OCI-LY7 (cell line): Measurements from ENCODE around the gene NTM. TPM values are rescaled to one million over a fixed set of nuclear protein-coding genes. Genes with fewer than 3 reads are reported as not detected.

Experiments used
- BruUV-seq: library from RNA; stranded (reverse); fragments of 400-500 nt; replicated peaks from 2 replicates; lab custom pipeline; 2021; lab: Mats Ljungman, UMichigan
- CTCF ChIA-PET: fragments of 300-600 bp; sonication (Branson Sonifier 250); formaldehyde crosslinking; loops from one replicate; lab custom pipeline; 2022; ENCODE audit warnings: antibody characterized with exemption; ENCODE audit not compliant: unreplicated experiment; lab: Charles Lee
- POLR2A ChIA-PET: fragments of 300-600 bp; sonication (Branson Sonifier 250); formaldehyde crosslinking; loops from one replicate; lab custom pipeline; 2022; ENCODE audit warnings: antibody characterized with exemption; lab: Charles Lee
- DNase-seq: peaks from one replicate; pipeline ENCODE4 v3.0.0-alpha.2; 2015; ENCODE audit warnings: low spot score
- H2AFZ ChIP-seq: fragments of 200-600 bp; sonication (generic), shearing (Covaris generic); 2 replicates; pipeline ENCODE4 v1.6.1; 2014; ENCODE audit warnings: mild to moderate bottlenecking, antibody characterized with exemption, low read length, moderate library complexity
- H3K27ac ChIP-seq: fragments of 200-600 bp; sonication (generic); 2 replicates; pipeline ENCODE4 v1.5.1; 2014; ENCODE audit warnings: mixed run types, low read depth, mild to moderate bottlenecking, moderate library complexity, low read length, inconsistent platforms; ENCODE audit not compliant: poor library complexity, severe bottlenecking
- H3K36me3 ChIP-seq: fragments of 200-600 bp; sonication (generic); 2 replicates; pipeline ENCODE4 v1.6.1; 2014; ENCODE audit warnings: mild to moderate bottlenecking, antibody characterized with exemption, low read length, moderate library complexity, mixed read lengths; ENCODE audit not compliant: insufficient read depth
- H3K4me1 ChIP-seq: fragments of 200-600 bp; sonication (generic); 2 replicates; pipeline ENCODE4 v1.5.1; 2014; ENCODE audit warnings: mild to moderate bottlenecking, low read length; ENCODE audit not compliant: insufficient read depth, poor library complexity, severe bottlenecking
- H3K4me2 ChIP-seq: fragments of 200-600 bp; sonication (generic); 2 replicates; pipeline ENCODE4 v1.6.1; 2014; ENCODE audit warnings: mild to moderate bottlenecking, low read length
- H3K4me3 ChIP-seq: fragments of 200-600 bp; sonication (generic); 2 replicates; pipeline ENCODE4 v1.5.1; 2014; ENCODE audit warnings: mild to moderate bottlenecking, low read depth, low read length; ENCODE audit not compliant: poor library complexity, severe bottlenecking
- H3K79me2 ChIP-seq: fragments of 200-600 bp; sonication (generic); 2 replicates; pipeline ENCODE4 v1.6.1; 2016; ENCODE audit warnings: low read depth, mild to moderate bottlenecking, low read length, moderate library complexity, mixed read lengths; ENCODE audit not compliant: insufficient read depth
- H3K9me2 ChIP-seq: fragments of 200-600 bp; sonication (generic); 2 replicates; pipeline ENCODE4 v1.6.1; 2016; ENCODE audit warnings: mild to moderate bottlenecking, low read length, mixed read lengths; ENCODE audit not compliant: insufficient read depth
- H3K9me3 ChIP-seq: fragments of 200-600 bp; sonication (generic); 2 replicates; pipeline ENCODE4 v1.6.1; 2014; ENCODE audit warnings: mild to moderate bottlenecking, mixed run types, low read length, mixed read lengths
- H4K20me1 ChIP-seq: fragments of 200-600 bp; sonication (generic); 2 replicates; pipeline ENCODE4 v1.6.1; 2014; ENCODE audit warnings: mild to moderate bottlenecking, antibody characterized with exemption, low read length, moderate library complexity, mixed read lengths; ENCODE audit not compliant: insufficient read depth
- EZH2phosphoT487 ChIP-seq: fragments of 200-600 bp; sonication (generic); IDR thresholded peaks from 2 replicates; pipeline ENCODE4 v1.6.1; 2018; ENCODE audit warnings: low read depth, borderline replicate concordance, mild to moderate bottlenecking, mixed run types, antibody characterized with exemption, low read length, moderate library complexity, mixed read lengths
- intact Hi-C: fragments of 100-400 bp; cut with micrococcal nuclease; formaldehyde crosslinking; loops from one replicate; pipeline ENCODE4 v1.10.0; 2022; ENCODE audit not compliant: unreplicated experiment
- total RNA-seq, 2 experiments: library from RNA; depleted of rRNA in 1 of 2; stranded (reverse); fragments of >200 nt in 1 of 2; shearing (Covaris generic) in 1 of 2; gene quantifications; 2 replicates each; pipeline ENCODE4 v1.2.3, GENCODE V29; 2014 to 2022
- TF ChIP-seq, protein P1 (sequence below): fragments of 200-600 bp; sonication (generic); conservative IDR thresholded peaks from 2 replicates; pipeline ENCODE4 v1.5.1; 2014; ENCODE audit warnings: mild to moderate bottlenecking, antibody characterized with exemption, low read length, moderate library complexity, mixed read lengths

The NTM gene
- total RNA-seq, 2 experiments from 2014 or later: not detected

DNA sequence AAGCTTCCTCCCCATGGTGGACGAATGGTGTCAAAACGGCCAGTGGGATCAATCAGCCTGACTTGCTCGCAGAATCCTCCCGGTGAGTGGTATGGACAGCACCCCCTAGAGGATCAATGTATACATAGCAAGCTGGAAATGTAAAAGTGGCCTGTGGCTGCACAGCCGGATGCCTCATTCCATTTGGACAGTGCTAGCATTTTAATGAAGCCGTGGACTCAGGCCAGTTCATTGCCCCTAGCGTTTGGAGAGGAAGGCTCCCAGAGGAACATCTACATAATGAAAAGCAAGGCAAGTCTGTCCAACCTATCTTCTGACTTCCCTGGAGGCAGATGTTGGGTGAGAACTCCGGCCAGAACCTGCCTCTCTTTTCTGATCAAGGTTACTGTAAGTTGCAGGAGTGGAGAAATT, 942.3 kb downstream of the NTM start:
- H3K79me2 ChIP-seq: no peaks in the 10 kb centered on the region
- CTCF ChIA-PET: no interaction called here
- intact Hi-C loops: no loop called here
- H3K27ac ChIP-seq: no peak overlapping the region
- no peak overlapping the region for H3K4me2 ChIP-seq
- H3K4me1 ChIP-seq: no peaks in the 10 kb centered on the region
- TF ChIP-seq, protein P1, sequence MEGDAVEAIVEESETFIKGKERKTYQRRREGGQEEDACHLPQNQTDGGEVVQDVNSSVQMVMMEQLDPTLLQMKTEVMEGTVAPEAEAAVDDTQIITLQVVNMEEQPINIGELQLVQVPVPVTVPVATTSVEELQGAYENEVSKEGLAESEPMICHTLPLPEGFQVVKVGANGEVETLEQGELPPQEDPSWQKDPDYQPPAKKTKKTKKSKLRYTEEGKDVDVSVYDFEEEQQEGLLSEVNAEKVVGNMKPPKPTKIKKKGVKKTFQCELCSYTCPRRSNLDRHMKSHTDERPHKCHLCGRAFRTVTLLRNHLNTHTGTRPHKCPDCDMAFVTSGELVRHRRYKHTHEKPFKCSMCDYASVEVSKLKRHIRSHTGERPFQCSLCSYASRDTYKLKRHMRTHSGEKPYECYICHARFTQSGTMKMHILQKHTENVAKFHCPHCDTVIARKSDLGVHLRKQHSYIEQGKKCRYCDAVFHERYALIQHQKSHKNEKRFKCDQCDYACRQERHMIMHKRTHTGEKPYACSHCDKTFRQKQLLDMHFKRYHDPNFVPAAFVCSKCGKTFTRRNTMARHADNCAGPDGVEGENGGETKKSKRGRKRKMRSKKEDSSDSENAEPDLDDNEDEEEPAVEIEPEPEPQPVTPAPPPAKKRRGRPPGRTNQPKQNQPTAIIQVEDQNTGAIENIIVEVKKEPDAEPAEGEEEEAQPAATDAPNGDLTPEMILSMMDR: peak; percentile 75
- TF ChIP-seq EZH2phosphoT487: no peak
- no peaks in the 10 kb centered on the region for H3K36me3 ChIP-seq
- DNase-seq: peak; percentile 5
- POLR2A ChIA-PET: interaction anchor here (1.1 kb wide), 1 partner anchor 12 kb away, joined by 3 read pairs; no protein-coding TSS in a partner anchor
- H2AFZ ChIP-seq: no peak overlapping the region
- BruUV-seq: no TSS peak
- no peak overlapping the region for H3K4me3 ChIP-seq
- no peaks in the 10 kb centered on the region for H3K9me2 ChIP-seq
- H4K20me1 ChIP-seq: no peaks in the 10 kb centered on the region
- no peaks in the 10 kb centered on the region for H3K9me3 ChIP-seq

DNA sequence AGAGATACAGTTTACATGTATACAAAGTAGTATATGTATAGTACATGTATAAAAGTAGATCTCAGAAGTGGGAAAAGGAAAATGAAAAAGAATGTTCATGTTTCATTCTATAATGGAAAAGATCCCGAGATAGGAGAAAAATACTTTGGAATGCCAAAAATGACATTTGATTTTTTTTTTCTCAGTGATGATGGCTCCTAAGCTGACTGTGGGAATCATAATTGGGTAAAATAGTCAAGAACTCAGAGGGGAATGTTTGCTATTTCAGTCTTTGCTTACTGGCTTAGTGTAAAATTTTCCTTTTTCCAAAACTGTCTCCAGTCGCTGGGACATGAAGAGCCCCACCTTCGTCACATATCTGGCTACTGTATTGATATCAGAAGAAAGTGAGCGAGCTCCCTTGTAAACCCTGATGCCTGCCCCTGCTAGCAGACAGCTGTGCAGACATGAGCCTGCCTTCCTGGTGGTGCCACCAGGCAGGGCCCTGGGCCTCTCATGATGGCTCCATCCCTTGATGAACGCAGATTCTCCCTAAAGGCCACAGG, 944.6 kb downstream of the NTM start:
- Histone ChIP-seq H3K27ac (no peak overlapping the region), H3K79me2 (no peaks in the 10 kb centered on the region), H3K9me2 (no peaks in the 10 kb centered on the region), H3K36me3 (no peaks in the 10 kb centered on the region), H4K20me1 (no peaks in the 10 kb centered on the region), H3K4me3 (no peak overlapping the region), H3K4me1 (no peaks in the 10 kb centered on the region), H2AFZ (no peak overlapping the region), H3K4me2 (no peak overlapping the region), H3K9me3 (no peaks in the 10 kb centered on the region)
- intact Hi-C loops: no loop called here
- CTCF ChIA-PET: no interaction called here
- DNase-seq: no peak
- POLR2A ChIA-PET: interaction anchor here (0.6 kb wide), 1 partner anchor 41 kb away, joined by 3 read pairs; no protein-coding TSS in a partner anchor
- no TSS peak for BruUV-seq
- no peak for TF ChIP-seq EZH2phosphoT487
- TF ChIP-seq, protein P1: no peak

DNA sequence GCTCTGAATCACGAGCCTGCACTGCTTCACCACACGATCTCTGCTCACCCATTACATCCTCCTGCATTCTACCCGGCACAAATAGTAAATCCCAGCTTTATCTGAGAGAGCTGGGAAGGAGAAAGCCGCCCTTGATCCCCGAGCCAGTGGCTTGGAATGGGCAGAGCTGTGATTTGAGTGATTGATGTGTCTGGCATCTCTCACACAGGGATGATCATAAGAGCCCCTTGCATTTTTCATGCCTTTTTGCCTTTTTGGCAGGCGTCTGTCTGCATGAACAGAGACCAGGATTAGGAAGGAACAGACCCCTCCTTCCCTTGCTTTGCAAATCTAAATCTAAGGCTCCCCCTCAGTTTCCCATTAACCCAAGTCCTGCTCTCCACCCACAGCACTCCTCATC, 945.3 kb downstream of the NTM start:
- H3K4me1 ChIP-seq: no peaks in the 10 kb centered on the region
- TF ChIP-seq EZH2phosphoT487: no peak
- TF ChIP-seq, protein P1: no peak
- H3K27ac ChIP-seq: no peak overlapping the region
- ChIA-PET CTCF (no interaction called here), POLR2A (no interaction called here)
- no peaks in the 10 kb centered on the region for H4K20me1 ChIP-seq
- no peaks in the 10 kb centered on the region for H3K9me3 ChIP-seq
- H3K79me2 ChIP-seq: no peaks in the 10 kb centered on the region
- H3K4me3 ChIP-seq: no peak overlapping the region
- intact Hi-C loops: no loop called here
- no peaks in the 10 kb centered on the region for H3K9me2 ChIP-seq
- BruUV-seq: no TSS peak
- H3K4me2 ChIP-seq: no peak overlapping the region
- H3K36me3 ChIP-seq: no peaks in the 10 kb centered on the region
- no peak for DNase-seq
- H2AFZ ChIP-seq: no peak overlapping the region
